GM19035 (cell line): Measurements from ENCODE around the gene HMX1.

ENCODE experiments used
- ATAC-seq: cut with Tn5 transposase; IDR thresholded peaks from one replicate; pipeline ENCODE4 v1.9.1; 2021; ENCODE audit not compliant: unreplicated experiment

HMX1 gene

DNA sequence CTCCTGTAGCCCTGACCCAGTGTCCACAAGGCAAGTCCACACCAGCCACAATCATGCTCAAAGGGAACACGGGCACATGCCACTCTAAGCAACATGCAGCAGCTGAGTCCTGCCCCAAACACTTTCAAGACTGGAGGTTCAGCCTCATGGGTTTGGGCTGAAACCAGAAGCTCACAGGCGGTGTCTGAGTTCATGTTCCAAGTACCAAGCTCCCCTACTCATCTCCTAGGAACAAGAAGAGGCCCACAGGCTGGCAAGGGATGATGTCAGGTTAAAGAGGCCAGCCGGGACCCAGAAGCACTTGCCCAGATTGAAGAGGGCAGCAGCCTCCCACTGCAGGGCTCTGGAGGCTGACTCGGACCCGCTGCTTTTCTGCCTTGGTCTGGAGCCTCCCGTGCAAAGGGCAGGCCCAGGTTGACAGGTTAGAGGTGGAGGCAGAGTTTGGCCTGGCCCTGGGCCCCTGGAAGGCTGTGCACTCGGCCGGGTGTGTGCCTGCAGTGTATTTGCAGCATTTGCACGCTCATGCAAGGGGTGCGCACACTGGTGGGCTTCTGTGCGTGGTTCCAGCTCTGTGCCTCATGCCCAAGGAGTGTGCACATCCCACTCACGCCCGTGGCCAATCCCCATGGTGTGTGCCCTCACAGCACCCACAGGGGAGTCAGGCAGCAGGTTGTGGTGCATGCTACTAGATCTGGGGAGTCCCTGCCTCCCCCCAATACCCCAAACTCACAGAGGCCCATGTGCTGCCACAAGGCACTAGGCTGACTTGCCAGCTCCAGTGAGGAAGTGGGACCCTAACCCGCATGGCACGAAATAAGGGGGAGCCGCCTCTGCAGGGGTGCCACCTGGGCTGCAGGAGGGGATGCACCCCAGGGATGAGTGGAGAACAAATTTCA lies 2.4 kb downstream of the HMX1 start:
- no peak for ATAC-seq

DNA sequence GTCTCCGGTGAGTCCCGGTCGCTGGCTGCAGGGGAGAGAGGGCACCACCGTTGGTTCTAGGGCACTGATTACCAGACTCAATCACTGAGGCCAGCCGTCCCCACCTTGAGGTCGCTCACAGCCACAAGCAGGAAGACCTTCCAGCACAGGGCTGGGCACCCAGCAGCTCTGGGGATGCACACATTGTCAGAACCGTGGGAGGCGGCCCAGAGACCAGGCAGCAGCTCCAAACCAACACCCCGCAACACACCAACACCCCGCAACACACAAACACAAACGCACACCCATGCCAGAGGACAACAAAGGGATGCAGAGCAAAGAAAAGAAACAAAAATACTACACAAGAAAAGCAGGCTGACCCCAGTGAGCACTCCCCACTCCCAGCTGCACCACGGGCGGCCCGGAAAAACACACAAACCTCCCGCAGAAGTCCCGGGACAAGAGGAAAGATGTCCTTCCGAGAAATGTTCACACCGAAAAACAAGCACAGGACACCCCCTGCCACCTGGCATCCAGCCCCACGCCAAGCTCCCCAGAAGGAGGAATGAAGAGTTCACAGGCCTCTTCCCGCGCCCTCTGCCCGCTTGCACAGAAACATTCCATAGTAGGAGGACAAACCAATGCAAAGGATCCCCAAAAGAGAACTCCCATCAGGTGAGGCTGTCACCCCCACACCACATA lies 3.2 kb downstream of the HMX1 start:
- ATAC-seq = no peak

DNA sequence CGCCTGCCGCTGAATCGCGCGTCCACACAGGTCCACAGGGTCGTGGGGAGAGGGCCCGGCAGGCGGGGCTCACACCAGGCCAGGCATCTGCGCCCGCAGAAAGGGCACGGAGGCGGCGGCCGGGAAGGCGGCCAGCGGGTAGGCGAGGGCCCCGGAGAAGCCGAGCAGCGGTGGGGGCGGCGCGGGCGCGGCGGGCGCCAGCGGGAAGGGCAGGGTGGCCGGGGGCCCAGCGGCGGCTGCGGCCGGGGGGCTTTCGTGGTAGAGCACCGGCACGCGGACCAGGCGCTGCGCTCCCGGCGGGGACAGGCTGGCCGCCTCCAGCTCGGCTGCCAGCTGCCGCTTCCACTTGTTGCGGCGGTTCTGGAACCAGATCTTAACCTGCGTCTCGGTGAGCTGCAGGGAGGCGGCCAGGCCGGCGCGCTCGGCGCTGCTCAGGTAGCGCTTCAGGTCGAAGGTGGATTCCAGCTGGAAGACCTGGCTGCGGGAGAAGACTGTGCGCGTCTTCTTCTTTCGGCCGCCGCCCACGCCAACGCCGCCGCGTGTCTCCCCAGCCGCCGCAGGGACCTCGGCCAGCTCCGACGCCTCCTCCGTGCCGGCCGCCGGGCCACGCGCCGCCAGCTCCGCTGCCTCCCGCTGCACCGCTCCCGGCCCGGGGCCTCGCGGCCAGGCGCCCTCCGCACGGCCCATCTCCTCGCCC lies 3.9 kb downstream of the HMX1 start:
- no peak for ATAC-seq

DNA sequence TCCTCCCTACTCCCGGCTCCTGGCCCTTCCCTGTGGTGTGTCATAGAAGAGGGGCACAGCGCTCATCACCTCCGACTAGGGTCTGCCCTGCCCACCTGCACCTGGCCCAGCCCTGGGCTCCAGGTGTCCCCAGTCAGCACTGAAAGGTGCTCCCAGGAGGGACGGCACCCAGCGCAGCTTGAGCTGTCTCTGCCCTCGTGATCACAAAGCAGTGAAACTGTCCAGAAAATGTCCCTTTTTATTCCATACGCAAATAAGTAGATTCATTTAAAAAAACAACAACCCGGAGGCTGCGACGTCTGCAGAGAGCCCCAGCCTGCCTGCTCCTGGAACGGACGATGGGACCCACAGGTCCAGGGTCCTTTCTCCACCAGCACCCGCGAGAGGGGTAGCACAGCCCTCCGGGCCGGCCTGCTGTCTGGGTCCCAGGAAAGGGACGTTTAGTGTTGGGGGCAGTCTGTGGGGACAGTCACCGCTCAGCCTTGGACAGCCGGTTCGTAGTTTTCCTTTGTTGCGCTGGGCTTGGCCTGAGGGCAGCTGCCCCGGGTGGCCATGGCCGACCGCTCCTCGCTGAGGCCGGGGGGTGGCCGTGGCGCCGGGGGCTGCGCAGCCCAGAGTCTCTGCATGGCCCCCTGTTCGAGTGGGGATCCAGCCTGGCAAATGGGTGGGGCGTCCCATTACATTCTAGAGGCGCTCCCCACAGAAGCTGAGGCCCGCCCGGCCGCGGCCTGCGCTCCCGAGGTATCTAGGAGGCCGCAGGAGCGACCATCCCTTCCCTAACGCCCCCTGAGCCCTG lies 4.6 kb downstream of the HMX1 start:
- no peak for ATAC-seq

DNA sequence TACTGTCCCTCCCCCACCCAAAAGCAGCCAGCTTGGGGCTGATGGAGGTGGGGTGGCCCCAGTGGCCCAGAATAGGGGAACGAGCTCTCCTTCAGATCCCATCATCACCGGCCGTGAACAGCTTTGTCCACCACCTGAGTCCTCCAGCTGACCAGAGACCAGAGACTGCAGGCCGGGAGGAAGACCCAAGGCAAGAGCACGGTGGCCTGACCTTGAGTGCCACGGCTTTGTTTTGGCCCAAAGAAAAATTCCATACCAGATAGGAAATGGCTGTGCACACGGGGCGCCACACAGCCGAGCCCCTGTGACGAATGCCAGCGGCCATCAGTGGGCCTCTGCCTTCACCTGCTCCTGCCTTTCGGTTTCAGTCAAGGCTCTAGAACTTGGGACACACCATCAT lies 5.2 kb downstream of the HMX1 start:
- ATAC-seq = no peak

GRCh38 chr4:8865681-8866310 lies 5.8 kb downstream of the HMX1 start:
- no peak for ATAC-seq

GRCh38 chr4:8864912-8865680 lies 6.5 kb downstream of the HMX1 start:
- no peak for ATAC-seq

GRCh38 chr4:8863686-8864682 lies 7.7 kb downstream of the HMX1 start:
- ATAC-seq = no peak

DNA sequence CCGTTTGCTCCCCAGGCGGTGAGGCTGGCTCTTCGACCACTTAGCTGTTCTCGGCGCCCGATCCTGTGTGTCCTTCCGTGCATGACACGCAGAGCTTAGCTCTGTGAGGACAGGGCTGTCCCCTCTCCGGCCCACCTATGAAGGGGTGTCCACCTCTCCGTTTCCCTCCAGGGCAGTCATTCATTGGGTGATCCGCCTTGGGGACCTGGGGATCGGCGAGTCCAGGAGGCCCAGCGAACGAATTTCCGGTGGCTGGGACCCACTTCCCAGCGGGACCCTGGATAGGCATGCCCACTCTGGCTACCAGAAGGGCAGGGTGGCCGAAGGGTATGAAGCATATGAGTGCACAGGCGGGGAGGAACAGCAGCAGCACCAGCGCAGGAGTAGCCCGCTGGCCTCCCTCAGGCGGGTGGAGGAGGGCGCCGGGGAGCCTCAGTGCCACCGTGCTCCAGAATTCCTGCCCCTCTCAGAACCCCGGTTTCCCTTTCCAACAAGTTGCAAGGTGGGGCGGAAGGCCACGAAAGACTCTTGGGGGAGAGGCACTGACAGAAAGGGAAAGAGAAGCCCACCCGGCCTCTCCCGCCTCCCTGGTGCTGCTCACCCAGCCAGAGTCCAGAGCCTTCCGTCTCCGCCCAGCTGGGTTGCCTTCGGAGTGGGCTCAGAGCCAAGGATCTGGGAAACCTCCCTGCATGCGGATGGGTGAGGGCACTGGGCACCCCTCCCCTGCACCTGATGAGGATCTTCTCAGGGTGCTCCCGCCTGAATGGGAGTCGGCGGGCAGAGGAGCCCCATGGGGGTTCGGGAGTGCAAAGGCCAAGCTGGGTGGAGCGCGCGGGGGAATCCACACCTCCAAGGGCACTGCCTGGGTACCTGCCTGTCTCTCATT lies 8.6 kb downstream of the HMX1 start:
- ATAC-seq = no peak

DNA sequence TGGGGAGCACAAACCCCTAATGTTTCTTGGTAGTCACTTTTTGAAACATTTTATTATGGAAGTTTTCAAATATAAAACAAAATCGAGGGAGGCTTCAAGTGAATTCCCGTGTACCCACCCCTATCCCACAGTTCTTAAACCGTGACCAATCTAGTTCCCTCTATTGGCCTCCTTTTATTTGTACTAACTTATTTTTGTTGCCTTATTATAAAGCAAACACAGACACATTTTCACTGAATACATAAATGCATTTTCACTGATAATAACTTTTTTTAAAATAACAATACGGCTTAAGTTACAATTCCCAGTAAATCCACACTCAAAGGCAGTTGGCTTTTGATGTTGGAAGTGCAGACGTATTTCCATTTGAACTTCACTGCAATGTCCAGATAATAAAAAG lies 9.3 kb downstream of the HMX1 start:
- no peak for ATAC-seq

GRCh38 chr4:8861576-8862295 lies 9.9 kb downstream of the HMX1 start:
- no peak for ATAC-seq

DNA sequence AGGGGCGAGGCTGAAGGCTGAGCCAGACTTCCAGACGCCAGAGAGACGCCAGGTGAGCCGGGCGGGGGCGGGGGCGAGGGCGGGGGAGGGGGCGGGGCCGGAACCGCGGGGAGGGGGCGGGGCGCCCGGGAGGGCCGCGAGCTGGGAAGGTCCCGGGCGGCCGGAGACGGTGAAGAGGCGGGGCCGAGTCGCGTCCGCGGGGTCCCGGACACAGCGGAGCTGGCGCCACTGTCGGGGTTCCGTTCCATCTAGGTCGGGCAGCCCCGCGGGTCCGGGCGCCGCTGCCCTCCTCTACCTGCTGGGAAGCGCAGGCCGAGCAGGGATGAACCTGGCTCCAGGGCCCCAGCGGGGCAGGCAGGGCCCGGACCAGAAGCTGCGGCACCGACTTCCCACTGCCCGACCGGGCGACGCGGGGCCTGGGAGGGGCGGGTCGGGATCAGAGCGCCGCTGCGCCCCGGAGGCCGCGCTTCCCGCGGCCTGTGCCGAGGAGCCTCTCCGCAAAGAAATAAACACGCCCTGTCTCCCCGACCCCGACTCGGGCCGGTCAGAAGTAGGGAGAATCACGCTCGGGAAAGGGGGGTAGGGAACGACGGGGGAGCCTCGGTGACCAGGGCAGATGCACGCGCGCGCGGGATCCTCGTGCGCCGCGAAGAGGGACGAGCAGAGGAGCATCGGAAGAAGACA lies 10.6 kb downstream of the HMX1 start:
- no peak for ATAC-seq

- ATAC-seq = no peak
Observed at GRCh38 chr4:8860096-8860891, 11.3 kb downstream of the HMX1 start.

DNA sequence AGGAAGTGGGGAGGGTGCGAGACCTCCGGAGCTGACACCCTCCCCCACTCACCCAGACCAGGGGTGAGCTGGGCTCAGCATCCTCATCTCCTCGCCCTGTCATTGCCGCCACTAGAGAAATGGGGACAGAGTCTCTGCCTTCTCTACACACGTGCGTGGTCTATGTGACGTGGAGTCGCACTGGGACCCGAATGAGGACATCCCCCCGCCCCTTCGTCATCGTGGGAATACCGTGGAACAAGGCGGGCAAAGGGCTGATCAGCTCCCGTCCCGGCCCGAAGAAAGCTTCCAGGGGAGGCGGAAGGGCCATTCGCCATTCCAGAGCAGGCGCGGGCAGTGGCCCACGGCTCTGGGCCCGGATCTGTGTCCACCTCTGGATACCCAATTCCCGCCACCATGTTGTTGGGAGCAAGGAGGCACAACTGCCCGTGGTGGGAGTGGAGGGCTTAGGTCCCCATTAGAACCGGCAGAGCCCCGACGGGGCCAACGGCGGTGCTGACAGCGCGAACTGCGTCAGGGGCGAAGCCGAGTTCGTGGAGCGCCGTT lies 12.0 kb downstream of the HMX1 start:
- no peak for ATAC-seq

GRCh38 chr4:8858701-8859210 lies 12.9 kb downstream of the HMX1 start:
- no peak for ATAC-seq
